Mucosa of descending colon (tissue), 3 donors: ENCODE data around the gene PRR20A. TPM values are rescaled to one million over a fixed set of nuclear protein-coding genes. Genes with fewer than 3 reads are reported as not detected.
"Not testable (repeated sequence)": the region's sequence is repeated elsewhere in the genome, so short reads cannot be mapped to it uniquely, and the experiment has no call there.

ENCODE experiments used
- ATAC-seq: fragments of 200-7000 bp; cut with Tn5 transposase; one replicate; pipeline ENCODE4 v1.9.1; 2020; ENCODE audit warnings: mild to moderate bottlenecking, moderate library complexity
- DNase-seq, 3 donors: peaks; one replicate each; pipeline ENCODE4 v3.0.0-alpha.2; 2020
- H3K36me3 ChIP-seq: fragments of 200-600 bp; one replicate; pipeline ENCODE4 v1.8.0; 2021; ENCODE audit warnings: low read depth, mild to moderate bottlenecking
- H3K4me1 ChIP-seq: fragments of 200-600 bp; one replicate; pipeline ENCODE4 v1.8.0; 2021; ENCODE audit warnings: low read depth, mild to moderate bottlenecking
- H3K4me3 ChIP-seq: fragments of 200-600 bp; one replicate; pipeline ENCODE4 v1.8.0; 2021; ENCODE audit warnings: mild to moderate bottlenecking
- H3K9me3 ChIP-seq: fragments of 200-600 bp; one replicate; pipeline ENCODE4 v1.8.0; 2021; ENCODE audit warnings: mild to moderate bottlenecking
- intact Hi-C, 2 donors: fragments of 100-400 bp; cut with DNase I in 1 of 2; cut with micrococcal nuclease in 1 of 2; formaldehyde crosslinking; loops; one replicate each; pipeline versions ENCODE4 v1.11.0 to v1.11.1; 2022; cut with DNase I, micrococcal nuclease
- total RNA-seq, 3 donors: library from RNA; stranded (reverse); fragmentation: NEBNext Ultra II Directional in 2 of 3; extraction: Animal tissue kit (Norgen Biotek cat#: 25700) in 2 of 3; gene quantifications; one replicate each; pipeline versions ENCODE4 v1.2.1 to v1.2.4, GENCODE V29; 2021 to 2023
- TF ChIP-seq, protein P1 (sequence below): fragments of 200-600 bp; IDR thresholded peaks from one replicate; pipeline ENCODE4 v1.8.0; 2022; ENCODE audit warnings: antibody characterized with exemption, mild to moderate bottlenecking
- donor health status: DM: no; HTN: no; CAD: no; lungs with moderate emphysema.
- donor health status: DM: no; HTN: no; CAD: no.
- donor health status: DM: no; HTN: yes; CAD: no.

Gene PRR20A
- total RNA-seq, 3 donors from 2014 or later, result not detected

- intact Hi-C loops, result no loop called here
Observed at GRCh38 chr13:57138988-57139387, 1.7 kb upstream of the PRR20A start.

GRCh38 chr13:57139781-57140180 is 937 bp upstream of the PRR20A start:
- H3K36me3 ChIP-seq, H3K9me3 ChIP-seq, ATAC-seq, H3K4me1 ChIP-seq, H3K4me3 ChIP-seq, intact Hi-C loops, DNase-seq: not testable (repeated sequence)

More at GRCh38 chr13:57138988-57139387, 1.7 kb upstream of the PRR20A start:
- ATAC-seq, result no peak
- H3K9me3 ChIP-seq, result no peaks in the 10 kb centered on the region
- TF ChIP-seq, protein P1, sequence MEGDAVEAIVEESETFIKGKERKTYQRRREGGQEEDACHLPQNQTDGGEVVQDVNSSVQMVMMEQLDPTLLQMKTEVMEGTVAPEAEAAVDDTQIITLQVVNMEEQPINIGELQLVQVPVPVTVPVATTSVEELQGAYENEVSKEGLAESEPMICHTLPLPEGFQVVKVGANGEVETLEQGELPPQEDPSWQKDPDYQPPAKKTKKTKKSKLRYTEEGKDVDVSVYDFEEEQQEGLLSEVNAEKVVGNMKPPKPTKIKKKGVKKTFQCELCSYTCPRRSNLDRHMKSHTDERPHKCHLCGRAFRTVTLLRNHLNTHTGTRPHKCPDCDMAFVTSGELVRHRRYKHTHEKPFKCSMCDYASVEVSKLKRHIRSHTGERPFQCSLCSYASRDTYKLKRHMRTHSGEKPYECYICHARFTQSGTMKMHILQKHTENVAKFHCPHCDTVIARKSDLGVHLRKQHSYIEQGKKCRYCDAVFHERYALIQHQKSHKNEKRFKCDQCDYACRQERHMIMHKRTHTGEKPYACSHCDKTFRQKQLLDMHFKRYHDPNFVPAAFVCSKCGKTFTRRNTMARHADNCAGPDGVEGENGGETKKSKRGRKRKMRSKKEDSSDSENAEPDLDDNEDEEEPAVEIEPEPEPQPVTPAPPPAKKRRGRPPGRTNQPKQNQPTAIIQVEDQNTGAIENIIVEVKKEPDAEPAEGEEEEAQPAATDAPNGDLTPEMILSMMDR, result no peak
- DNase-seq, result no peak
- no peaks in the 10 kb centered on the region for H3K4me1 ChIP-seq
- H3K4me3 ChIP-seq, result no peak overlapping the region
- no peaks in the 10 kb centered on the region for H3K36me3 ChIP-seq

DNA sequence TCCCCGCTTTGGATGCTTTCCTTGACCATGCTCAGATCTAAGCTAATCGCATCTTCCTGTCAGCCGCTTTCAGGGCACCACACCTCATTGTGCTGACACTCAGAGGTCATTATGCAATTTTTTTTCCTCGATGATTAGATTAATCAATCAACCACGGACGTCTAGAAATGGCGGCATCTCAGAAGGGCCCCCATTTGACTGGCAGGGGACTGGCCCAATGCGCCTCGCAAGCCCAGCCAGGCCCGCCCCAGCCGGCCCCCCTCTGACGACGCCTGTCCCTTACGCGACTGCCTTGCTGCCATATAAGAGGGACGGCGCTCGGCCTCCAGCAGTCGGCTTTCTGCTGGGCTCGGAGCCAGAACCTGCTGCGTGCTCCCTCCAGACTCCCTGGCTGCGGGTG is 6.5 kb downstream of the PRR20A start, which contains the start of gene PRR20B:
Gene PRR20B, plus strand, starts transcription at position 301 of the 400 bp plus-strand sequence. CDS start 387 bp downstream, outside the sequence.
- DNase-seq, ATAC-seq, H3K4me3 ChIP-seq, intact Hi-C loops, H3K36me3 ChIP-seq, H3K4me1 ChIP-seq, H3K9me3 ChIP-seq: not testable (repeated sequence)

DNA sequence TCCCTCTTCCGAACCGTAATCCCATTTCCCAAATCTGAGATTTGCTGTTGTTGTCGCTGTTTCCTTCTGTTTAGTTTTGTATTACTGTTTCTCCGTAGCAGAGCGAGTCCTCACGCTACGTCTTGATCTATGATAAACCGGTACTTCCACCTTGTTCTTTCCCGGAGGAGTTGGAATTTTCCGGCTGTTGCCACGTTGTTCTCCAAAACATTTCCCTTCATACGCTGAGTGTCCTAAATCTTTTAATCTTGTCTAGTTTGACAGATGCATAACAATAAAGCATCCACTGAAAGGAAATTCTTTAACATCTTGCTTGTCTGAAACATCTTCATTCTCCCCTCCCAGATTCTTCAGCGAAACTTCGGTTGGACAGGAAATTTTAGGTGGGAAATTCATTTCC is 7.4 kb downstream of the PRR20A start:
- H3K36me3 ChIP-seq, intact Hi-C loops, H3K9me3 ChIP-seq, H3K4me1 ChIP-seq, ATAC-seq, DNase-seq, H3K4me3 ChIP-seq: not testable (repeated sequence)

GRCh38 chr13:57153761-57154160 is 13.0 kb downstream of the PRR20A start, which contains the start of gene PRR20C:
Gene PRR20C, plus strand, starts transcription at chr13:57154061. Its CDS starts 387 bp downstream, at chr13:57154448.
- H3K4me1 ChIP-seq, H3K36me3 ChIP-seq, intact Hi-C loops, H3K4me3 ChIP-seq, DNase-seq, H3K9me3 ChIP-seq, ATAC-seq: not testable (repeated sequence)

GRCh38 chr13:57160332-57160731 is 19.6 kb downstream of the PRR20A start, which contains the start of gene PRR20D:
Gene PRR20D, plus strand, starts transcription at chr13:57160632. Its CDS starts 387 bp downstream, at chr13:57161019.
- H3K9me3 ChIP-seq, H3K4me3 ChIP-seq, ATAC-seq, DNase-seq, intact Hi-C loops, H3K4me1 ChIP-seq, H3K36me3 ChIP-seq: not testable (repeated sequence)

- DNase-seq, ATAC-seq, H3K4me3 ChIP-seq, H3K4me1 ChIP-seq, intact Hi-C loops, H3K9me3 ChIP-seq, H3K36me3 ChIP-seq: not testable (repeated sequence)
Observed at GRCh38 chr13:57166897-57167296, 26.2 kb downstream of the PRR20A start, which contains the start of gene PRR20E. Gene PRR20E, plus strand, starts transcription at chr13:57167197. Its CDS starts 387 bp downstream, at chr13:57167584.

- Histone ChIP-seq H3K4me3 (no peak overlapping the region), H3K4me1 (no peaks in the 10 kb centered on the region), H3K36me3 (no peaks in the 10 kb centered on the region), H3K9me3 (no peaks in the 10 kb centered on the region)
- no peak for ATAC-seq
- intact Hi-C loops, result no loop called here
- TF ChIP-seq, protein P1, result no peak
- DNase-seq, result no peak
Observed at GRCh38 chr13:57191667-57192066, 50.9 kb downstream of the PRR20A start.

Other genes starting within 250 kb of the PRR20A start
- gene PRR20B, start 6.6 kb downstream of the PRR20A start, total RNA-seq, result not detected
- not detected for gene PRR20C, start 13.1 kb downstream of the PRR20A start, total RNA-seq
- gene PRR20D, start 19.7 kb downstream of the PRR20A start, total RNA-seq, result not detected
- gene PRR20E, start 26.3 kb downstream of the PRR20A start, total RNA-seq, result not detected